A549 treated with Hydrocortisone at 1 μM for 4 hours (cell line): Measurements from ENCODE around the gene C11orf52. TPM values are rescaled to one million over a fixed set of nuclear protein-coding genes. Genes with fewer than 3 reads are reported as not detected.

Source experiments
- total RNA-seq: library from RNA; stranded (reverse); fragments of 200-300 nt; extraction: Qiagen RNA extraction; gene quantifications from 5 replicates; pipeline ENCODE4 v1.2.3, GENCODE V29; 2022

C11orf52 gene
- total RNA-seq: 0.09 to 0.25 TPM (median 0.14 TPM) in 3 of 5 replicates, not detected in the others

GRCh38 chr11:111918390-111919256 lies at the start of gene C11orf52:
Gene C11orf52, plus strand, starts transcription at chr11:111918913. Its CDS starts 60 bp downstream, at chr11:111918973.

GRCh38 chr11:111870886-111871692 lies 47.6 kb upstream of the C11orf52 start, which contains the start of gene ALG9:
Gene ALG9, minus strand, starts transcription at chr11:111871581. Its CDS starts 99 bp downstream, at chr11:111871482.

GRCh38 chr11:111878849-111879636 lies 39.7 kb upstream of the C11orf52 start, which contains the start of the genes CFAP68 and FDXACB1:
Gene CFAP68, plus strand, starts transcription at chr11:111879541. Its CDS starts 20 bp downstream, at chr11:111879561.
Gene FDXACB1, minus strand, starts transcription at chr11:111879165. Its CDS starts 33 bp downstream, at chr11:111879132.

GRCh38 chr11:111911563-111912401 lies 6.9 kb upstream of the C11orf52 start, which contains the start of gene CRYAB:
Gene CRYAB, minus strand, starts transcription at chr11:111911770. Its CDS starts 46 bp downstream, at chr11:111911724.

GRCh38 chr11:111912535-111912934 lies 6.2 kb upstream of the C11orf52 start, which contains the start of gene HSPB2:
Gene HSPB2, plus strand, starts transcription at chr11:111912734. Its CDS starts 96 bp downstream, at chr11:111912830.

Other genes with a start within 250 kb of the C11orf52 start
- gene PPP2R1B, start 152.5 kb upstream of the C11orf52 start, total RNA-seq: 16.2 to 22.1 TPM (median 18.9 TPM) in 5 replicates
- 18.2 to 21.0 TPM (median 20.2 TPM) in 5 replicates for gene ALG9, start 47.3 kb upstream of the C11orf52 start, total RNA-seq
- 1.2 to 1.9 TPM (median 1.3 TPM) in 5 replicates for gene FDXACB1, start 39.7 kb upstream of the C11orf52 start, total RNA-seq
- 23.6 to 34.6 TPM (median 32.5 TPM) in 5 replicates for gene CFAP68, start 39.4 kb upstream of the C11orf52 start, total RNA-seq
- 12.5 to 26.6 TPM (median 14.3 TPM) in 5 replicates for gene CRYAB, start 7.1 kb upstream of the C11orf52 start, total RNA-seq
- gene HSPB2, start 6.2 kb upstream of the C11orf52 start, total RNA-seq: not detected in 5 replicates
- gene DIXDC1, start 18.4 kb downstream of the C11orf52 start, total RNA-seq: 5.5 to 10.7 TPM (median 8.5 TPM) in 5 replicates
- gene DLAT, start 106.5 kb downstream of the C11orf52 start, total RNA-seq: 23.6 to 37.0 TPM (median 27.7 TPM) in 5 replicates
- 0.62 to 1.0 TPM (median 0.73 TPM) in 5 replicates for gene PIH1D2, start 155.1 kb downstream of the C11orf52 start, total RNA-seq
- gene NKAPD1, start 155.4 kb downstream of the C11orf52 start, total RNA-seq: 12.7 to 18.1 TPM (median 15.1 TPM) in 5 replicates
- gene TIMM8B, start 167.8 kb downstream of the C11orf52 start, total RNA-seq: 54.9 to 78.1 TPM (median 69.2 TPM) in 5 replicates
- 63.6 to 86.1 TPM (median 66.8 TPM) in 5 replicates for gene SDHD, start 168.0 kb downstream of the C11orf52 start, total RNA-seq
- 93.4 to 103 TPM (median 96.1 TPM) in 5 replicates for gene IL18, start 245.2 kb downstream of the C11orf52 start, total RNA-seq
- not detected in 5 replicates for gene TEX12, start 248.5 kb downstream of the C11orf52 start, total RNA-seq